B cell (primary cell): ENCODE data around the gene LCORL. TPM values are rescaled to one million over a fixed set of nuclear protein-coding genes. Genes with fewer than 3 reads are reported as not detected.

ENCODE experiments used
- ATAC-seq: fragments of 200-7000 bp; cut with Tn5 transposase; one replicate; pipeline ENCODE4 v1.10.0; 2021; ENCODE audit warnings: low read depth, mild to moderate bottlenecking, moderate number of reproducible peaks, moderate library complexity
- CTCF ChIA-PET: fragments of 350-600 bp; sonication (Branson Sonifier 250); formaldehyde crosslinking; loops from one replicate; lab custom pipeline; 2021; ENCODE audit warnings: antibody characterized with exemption, inconsistent platforms; lab: Charles Lee
- POLR2A ChIA-PET: fragments of 350-600 bp; sonication (Branson Sonifier 250); formaldehyde crosslinking; loops from one replicate; lab custom pipeline; 2021; ENCODE audit warnings: antibody characterized with exemption; lab: Charles Lee
- DNase-seq: peaks from one replicate; pipeline ENCODE4 v3.0.0; 2013
- H2AFZ ChIP-seq: 2 replicates; pipeline ENCODE4 v1.6.1; 2012; ENCODE audit warnings: mild to moderate bottlenecking, low read depth, low read length; ENCODE audit not compliant: insufficient read depth, poor library complexity, severe bottlenecking
- H3K27ac ChIP-seq, 2 donors: 1 replicate in 1 of 2; 2 replicates in 1 of 2; pipeline ENCODE4 v1.5.1; 2012 to 2013; ENCODE audit warnings: low read length in 2 of 2, mild to moderate bottlenecking in 2 of 2, moderate library complexity in 1 of 2
- H3K27me3 ChIP-seq, 4 experiments: fragments of 200-600 bp in 1 of 4; sonication (generic) in 1 of 4; replicated peaks in 1 of 4; 1 replicate in 2 of 4; 2 replicates in 2 of 4; pipeline versions ENCODE4 v1.6.1 to v1.7.0; 2013 to 2016; ENCODE audit warnings: low read length in 3 of 4, mild to moderate bottlenecking in 2 of 4, mixed read lengths in 1 of 4, moderate library complexity in 1 of 4; ENCODE audit not compliant: insufficient read depth in 4 of 4, control insufficient read depth in 3 of 4; ENCODE audit errors: control extremely low read depth in 1 of 4
- H3K36me3 ChIP-seq, 2 experiments: replicated peaks in 1 of 2; 1 replicate in 1 of 2; 2 replicates in 1 of 2; pipeline versions ENCODE4 v1.6.1 to v1.7.1; 2013; ENCODE audit warnings: low read length in 1 of 2; ENCODE audit not compliant: insufficient read depth in 2 of 2, control insufficient read depth in 1 of 2; ENCODE audit errors: control extremely low read depth in 1 of 2, extremely low read depth in 1 of 2
- H3K4me1 ChIP-seq, 2 donors: fragments of 200-600 bp in 1 of 2; sonication (generic) in 1 of 2; 1 replicate in 1 of 2; 2 replicates in 1 of 2; pipeline versions ENCODE4 v1.5.1 to v1.6.1; 2013 to 2017; ENCODE audit warnings: low read length in 2 of 2; ENCODE audit not compliant: control insufficient read depth in 2 of 2, insufficient read depth in 2 of 2
- H3K4me2 ChIP-seq: replicated peaks from 2 replicates; pipeline ENCODE3; 2012; ENCODE audit warnings: mild to moderate bottlenecking, low read depth, low read length; ENCODE audit not compliant: poor library complexity, severe bottlenecking
- H3K4me3 ChIP-seq, 5 experiments: fragments of 200-600 bp in 1 of 5; sonication (generic) in 1 of 5; 1 replicate in 3 of 5; 2 replicates in 2 of 5; pipeline versions ENCODE4 v1.5.1 to v1.7.0; 2011 to 2016; ENCODE audit warnings: low read length in 4 of 5, mild to moderate bottlenecking in 4 of 5, low read depth in 2 of 5, control low read depth in 1 of 5, moderate library complexity in 1 of 5; ENCODE audit not compliant: insufficient read depth in 1 of 5; ENCODE audit errors: control extremely low read depth in 1 of 5, extremely low read depth in 1 of 5
- H3K79me2 ChIP-seq: fragments of 200-600 bp; sonication (generic); one replicate; pipeline ENCODE4 v1.6.0; 2016; ENCODE audit warnings: low read length; ENCODE audit not compliant: control insufficient read depth, insufficient read depth
- H3K9ac ChIP-seq: fragments of 200-600 bp; sonication (generic); 2 replicates; pipeline ENCODE4 v1.6.1; 2017; ENCODE audit warnings: mild to moderate bottlenecking, low read length, moderate library complexity
- H3K9me3 ChIP-seq, 3 donors: one replicate each; pipeline versions ENCODE4 v1.6.1 to v1.7.1; 2013; ENCODE audit warnings: low read length in 2 of 3; ENCODE audit not compliant: control insufficient read depth in 2 of 3, insufficient read depth in 1 of 3; ENCODE audit errors: control extremely low read depth in 1 of 3
- H4K20me1 ChIP-seq: 2 replicates; pipeline ENCODE4 v1.6.0; 2012; ENCODE audit warnings: mild to moderate bottlenecking, low read length; ENCODE audit not compliant: insufficient read depth, control insufficient read depth, poor library complexity, severe bottlenecking
- H3K27ac Mint-ChIP-seq: one replicate; pipeline ENCODE4 v1.8.0; 2021; ENCODE audit warnings: mixed read lengths
- H3K27me3 Mint-ChIP-seq: one replicate; pipeline ENCODE4 v1.8.0; 2021; ENCODE audit warnings: mixed read lengths
- H3K4me1 Mint-ChIP-seq: one replicate; pipeline ENCODE4 v1.8.0; 2021; ENCODE audit warnings: mixed read lengths
- H3K4me3 Mint-ChIP-seq: one replicate; pipeline ENCODE4 v1.8.0; 2021; ENCODE audit warnings: mixed read lengths
- H3K9me3 Mint-ChIP-seq: one replicate; pipeline ENCODE4 v1.8.0; 2022; ENCODE audit warnings: mixed read lengths; ENCODE audit not compliant: insufficient read depth
- EZH2 ChIP-seq: IDR thresholded peaks from 2 replicates; pipeline ENCODE4 v1.6.1; 2012; ENCODE audit warnings: borderline replicate concordance, low read depth, mild to moderate bottlenecking, moderate library complexity, low read length; ENCODE audit not compliant: insufficient read depth, poor library complexity, severe bottlenecking
- WGBS: methylation state at CpG from one replicate; pipeline ENCODE4 v1.1.5; 2013; ENCODE audit warnings: missing lambda C conversion rate; ENCODE audit not compliant: insufficient coverage; 5-methylcytosine and 5-hydroxymethylcytosine counted together
- intact Hi-C: fragments of 100-400 bp; cut with micrococcal nuclease; formaldehyde crosslinking; loops from one replicate; pipeline ENCODE4 v1.10.0; 2022
- polyA plus RNA-seq: library from polyadenylated mRNA; depleted of rRNA; stranded (reverse); fragments of >200 nt; gene quantifications from 2 replicates; pipeline ENCODE4 v1.2.3, GENCODE V29; 2012
- total RNA-seq, 2 donors: library from RNA; stranded (reverse); fragments of 120-200 nt in 1 of 2; gene quantifications; 1 replicate in 1 of 2; 2 replicates in 1 of 2; pipeline versions ENCODE4 v1.2.3 to v1.2.4, GENCODE V29; 2013 to 2022
- TF ChIP-seq, protein P1 (sequence below): fragments of 200-600 bp; IDR thresholded peaks from one replicate; pipeline ENCODE4 v1.8.0; 2022; ENCODE audit warnings: antibody characterized with exemption, mild to moderate bottlenecking

Gene LCORL
- total and polyA plus RNA-seq, 2 donors (not counting 1 experiment from before 2014, with no cell fraction given): 1.2 to 31.3 TPM

DNA sequence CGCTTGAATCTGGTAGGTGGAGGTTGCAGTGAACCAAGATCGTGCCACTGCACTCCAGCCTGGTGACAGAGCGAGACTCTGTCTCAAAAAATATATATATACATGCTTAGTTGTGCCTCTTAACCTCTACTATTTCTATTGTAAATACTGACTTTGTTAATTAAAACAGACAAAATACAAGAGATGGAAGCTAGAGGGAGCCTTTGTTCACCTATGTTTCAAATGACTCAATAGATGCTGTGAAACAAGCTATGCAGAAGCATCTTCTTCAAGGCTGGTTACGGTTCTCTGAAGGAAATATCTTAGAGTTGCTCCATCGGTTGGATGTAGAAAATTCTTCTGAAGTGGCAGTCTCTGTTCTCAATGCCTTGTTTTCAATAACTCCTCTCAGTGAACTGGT lies 204.5 kb downstream of the LCORL start:
- H3K4me1 Mint-ChIP-seq: peaks cover 8% of the 10 kb centered on the region
- H3K27me3 ChIP-seq: no peaks in the 10 kb centered on the region
- no peaks in the 10 kb centered on the region for H3K36me3 ChIP-seq
- peak; percentile 65 for DNase-seq
- H3K27me3 Mint-ChIP-seq: no peaks in the 10 kb centered on the region
- ChIA-PET CTCF (interaction anchor here (0.6 to 3.1 kb wide), 24 partner anchors 9 to 778 kb away, joined by 3 to 44 read pairs (median 4); partner anchors contain the start of gene LCORL), POLR2A (no interaction called here)
- H3K4me1 ChIP-seq: no peaks in the 10 kb centered on the region
- peak; percentile 70 for ATAC-seq
- H2AFZ ChIP-seq: peak overlapping the region; percentile 54
- H3K9ac ChIP-seq: no peak overlapping the region
- no peaks in the 10 kb centered on the region for H3K9me3 Mint-ChIP-seq
- H3K9me3 ChIP-seq: no peaks in the 10 kb centered on the region
- H3K4me2 ChIP-seq: no peak overlapping the region
- intact Hi-C loops: no loop called here
- no peak overlapping the region for H3K27ac Mint-ChIP-seq
- no peak overlapping the region for H3K4me3 Mint-ChIP-seq
- H3K79me2 ChIP-seq: peaks cover 12% of the 10 kb centered on the region
- no peak for TF ChIP-seq EZH2
- TF ChIP-seq, protein P1, sequence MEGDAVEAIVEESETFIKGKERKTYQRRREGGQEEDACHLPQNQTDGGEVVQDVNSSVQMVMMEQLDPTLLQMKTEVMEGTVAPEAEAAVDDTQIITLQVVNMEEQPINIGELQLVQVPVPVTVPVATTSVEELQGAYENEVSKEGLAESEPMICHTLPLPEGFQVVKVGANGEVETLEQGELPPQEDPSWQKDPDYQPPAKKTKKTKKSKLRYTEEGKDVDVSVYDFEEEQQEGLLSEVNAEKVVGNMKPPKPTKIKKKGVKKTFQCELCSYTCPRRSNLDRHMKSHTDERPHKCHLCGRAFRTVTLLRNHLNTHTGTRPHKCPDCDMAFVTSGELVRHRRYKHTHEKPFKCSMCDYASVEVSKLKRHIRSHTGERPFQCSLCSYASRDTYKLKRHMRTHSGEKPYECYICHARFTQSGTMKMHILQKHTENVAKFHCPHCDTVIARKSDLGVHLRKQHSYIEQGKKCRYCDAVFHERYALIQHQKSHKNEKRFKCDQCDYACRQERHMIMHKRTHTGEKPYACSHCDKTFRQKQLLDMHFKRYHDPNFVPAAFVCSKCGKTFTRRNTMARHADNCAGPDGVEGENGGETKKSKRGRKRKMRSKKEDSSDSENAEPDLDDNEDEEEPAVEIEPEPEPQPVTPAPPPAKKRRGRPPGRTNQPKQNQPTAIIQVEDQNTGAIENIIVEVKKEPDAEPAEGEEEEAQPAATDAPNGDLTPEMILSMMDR: peak; percentile 74
- H3K27ac ChIP-seq: no peak overlapping the region
- WGBS: no CpG with 5 or more reads among the region's 5 CpGs
- no peak overlapping the region for H3K4me3 ChIP-seq
- no peaks in the 10 kb centered on the region for H4K20me1 ChIP-seq

DNA sequence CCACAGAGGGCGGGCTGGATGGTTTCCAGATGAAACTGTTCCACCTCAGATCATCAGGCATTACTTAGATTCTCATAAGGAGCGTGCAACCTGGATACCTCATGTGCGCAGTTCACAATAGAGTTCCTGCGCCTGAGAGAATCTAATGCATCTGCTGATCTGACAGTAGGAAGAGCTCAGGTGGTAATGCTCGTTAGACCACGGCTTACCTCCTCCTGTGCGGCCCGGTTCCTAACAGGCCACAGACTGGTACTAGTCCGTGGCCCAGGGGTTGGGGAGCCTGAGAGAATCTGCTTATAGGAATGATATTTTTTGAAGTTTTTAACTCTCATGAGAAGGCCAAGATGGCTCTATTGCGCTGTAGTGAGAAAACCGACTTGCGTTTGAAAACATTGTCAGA lies 205.4 kb downstream of the LCORL start:
- Histone ChIP-seq H3K27me3 (no peaks in the 10 kb centered on the region), H4K20me1 (no peaks in the 10 kb centered on the region), H3K4me2 (no peak overlapping the region), H3K9ac (no peak overlapping the region), H3K4me1 (peaks cover 5 to 8% of the 10 kb centered on the region in 2 donors), H3K9me3 (no peaks in the 10 kb centered on the region), H3K4me3 (no peak overlapping the region), H2AFZ (no peak overlapping the region), H3K79me2 (peaks cover 12% of the 10 kb centered on the region), H3K27ac (no peak overlapping the region), H3K36me3 (no peaks in the 10 kb centered on the region)
- H3K27me3 Mint-ChIP-seq: no peaks in the 10 kb centered on the region
- intact Hi-C loops: no loop called here
- peaks cover 11% of the 10 kb centered on the region for H3K4me1 Mint-ChIP-seq
- no peak overlapping the region for H3K4me3 Mint-ChIP-seq
- POLR2A ChIA-PET: no interaction called here
- TF ChIP-seq, protein P1: no peak
- TF ChIP-seq EZH2: no peak
- DNase-seq: no peak
- no peak overlapping the region for H3K27ac Mint-ChIP-seq
- ATAC-seq: no peak
- CTCF ChIA-PET: interaction anchor here (1.2 to 3.1 kb wide), 16 partner anchors 9 to 779 kb away, joined by 3 to 44 read pairs (median 7); partner anchors contain the start of gene LCORL
- WGBS: over 99% methylated on average over 11 of the region's 12 CpGs
- H3K9me3 Mint-ChIP-seq: no peaks in the 10 kb centered on the region
